NT2/D1 (cell line): ENCODE results near the gene SBF2.
"Not testable (repeated sequence)": the region's sequence is repeated elsewhere in the genome, so short reads cannot be mapped to it uniquely, and the experiment has no call there.

Experiments used
- DNase-seq: peaks from one replicate; pipeline ENCODE4 v3.0.0-alpha.2; 2011; ENCODE audit warnings: low read depth, low spot score
- H3K27me3 ChIP-seq: 2 replicates; pipeline ENCODE4 v1.6.0; 2011; ENCODE audit warnings: mild to moderate bottlenecking; ENCODE audit not compliant: insufficient read length, insufficient read depth
- H3K36me3 ChIP-seq: 2 replicates; pipeline ENCODE4 v1.6.1; 2011; ENCODE audit warnings: mild to moderate bottlenecking, low read length, mixed read lengths; ENCODE audit not compliant: insufficient read depth, insufficient read length
- H3K4me1 ChIP-seq: 2 replicates; pipeline ENCODE4 v1.5.1; 2011; ENCODE audit not compliant: insufficient read depth, insufficient read length
- H3K4me3 ChIP-seq: 2 replicates; pipeline ENCODE4 v1.5.1; 2011; ENCODE audit warnings: low read depth; ENCODE audit not compliant: insufficient read length
- H3K9ac ChIP-seq: 2 replicates; pipeline ENCODE4 v1.6.0; 2011; ENCODE audit warnings: low read depth; ENCODE audit not compliant: insufficient read length
- H3K9me3 ChIP-seq: 2 replicates; pipeline ENCODE4 v1.5.1; 2011; ENCODE audit warnings: mild to moderate bottlenecking, low read length; ENCODE audit not compliant: insufficient read depth
- SUZ12 ChIP-seq: IDR thresholded peaks from 2 replicates; pipeline ENCODE4 v1.6.1; 2011; ENCODE audit not compliant: insufficient read length, insufficient read depth; ENCODE audit errors: extremely low read depth
- YY1 ChIP-seq: IDR thresholded peaks from 2 replicates; pipeline ENCODE4 v1.6.1; 2011; ENCODE audit not compliant: insufficient read length, insufficient read depth
- ZNF274 ChIP-seq: IDR thresholded peaks from 2 replicates; pipeline ENCODE4 v1.6.1; 2011; ENCODE audit warnings: mild to moderate bottlenecking, low read depth, low read length

The SBF2 gene

DNA sequence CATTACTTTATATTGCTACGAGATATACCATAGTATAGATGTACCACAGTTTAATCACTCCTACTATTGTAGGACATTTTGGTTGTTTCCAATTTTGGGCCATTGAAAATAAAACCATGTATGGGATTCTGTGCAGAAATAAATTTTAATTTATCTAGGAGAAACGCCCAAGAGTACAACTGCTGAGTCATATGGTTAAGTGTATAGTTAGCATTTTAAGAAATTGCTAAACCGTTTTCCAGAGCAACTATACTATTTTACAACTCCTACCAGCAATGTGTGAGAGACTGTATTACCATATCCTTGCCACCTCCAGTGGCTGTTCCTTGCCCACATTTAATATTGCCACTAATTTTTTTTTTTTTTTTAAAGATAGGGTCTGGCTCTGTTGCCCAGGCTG lies 163.1 kb downstream of the SBF2 start:
- H3K27me3 ChIP-seq: no peaks in the 10 kb centered on the region

GRCh38 chr11:10129184-10129583 lies 164.8 kb downstream of the SBF2 start:
- not testable (repeated sequence) for H3K27me3 ChIP-seq, H3K4me3 ChIP-seq, H3K9ac ChIP-seq, DNase-seq, H3K36me3 ChIP-seq, H3K4me1 ChIP-seq, H3K9me3 ChIP-seq

More for the DNA sequence above, 163.1 kb downstream of the SBF2 start:
- Histone ChIP-seq H3K4me3 (no peak overlapping the region), H3K36me3 (no peaks in the 10 kb centered on the region), H3K9me3 (peaks cover 8% of the 10 kb centered on the region; the same call in 1 of the 2 replicates), H3K9ac (no peak overlapping the region), H3K4me1 (no peaks in the 10 kb centered on the region)
- no peak for TF ChIP-seq YY1
- TF ChIP-seq SUZ12: no peak
- TF ChIP-seq ZNF274: no peak
- DNase-seq: no peak

DNA sequence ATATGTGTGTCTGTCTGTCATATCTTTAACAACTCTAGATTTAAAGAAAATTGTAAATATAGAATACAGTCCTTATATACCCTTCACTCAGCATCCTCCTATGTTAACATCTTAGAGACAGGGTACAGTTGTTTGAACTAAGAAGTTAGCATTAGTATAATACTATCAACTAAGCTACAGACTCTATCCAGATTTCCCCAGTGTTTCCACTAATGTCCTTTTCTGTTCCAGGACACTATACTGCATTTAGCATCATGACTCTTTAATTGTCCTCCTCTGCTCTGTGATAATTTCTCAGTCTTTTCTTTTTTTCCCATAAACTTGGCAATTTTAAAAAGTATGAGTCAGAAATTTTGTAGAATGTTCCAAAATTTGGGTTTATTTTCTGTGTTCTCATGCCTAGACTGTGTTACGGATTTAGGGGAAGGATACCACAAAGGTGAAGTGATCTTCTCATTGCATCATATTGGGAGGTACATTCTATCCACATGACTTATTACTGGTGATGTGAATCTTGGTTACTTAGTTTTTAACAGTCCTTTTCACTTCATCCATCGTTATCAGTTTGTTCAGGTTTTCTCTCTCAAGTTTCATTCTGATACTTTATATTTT lies 168.4 kb downstream of the SBF2 start:
- no peaks in the 10 kb centered on the region for H3K36me3 ChIP-seq

DNA sequence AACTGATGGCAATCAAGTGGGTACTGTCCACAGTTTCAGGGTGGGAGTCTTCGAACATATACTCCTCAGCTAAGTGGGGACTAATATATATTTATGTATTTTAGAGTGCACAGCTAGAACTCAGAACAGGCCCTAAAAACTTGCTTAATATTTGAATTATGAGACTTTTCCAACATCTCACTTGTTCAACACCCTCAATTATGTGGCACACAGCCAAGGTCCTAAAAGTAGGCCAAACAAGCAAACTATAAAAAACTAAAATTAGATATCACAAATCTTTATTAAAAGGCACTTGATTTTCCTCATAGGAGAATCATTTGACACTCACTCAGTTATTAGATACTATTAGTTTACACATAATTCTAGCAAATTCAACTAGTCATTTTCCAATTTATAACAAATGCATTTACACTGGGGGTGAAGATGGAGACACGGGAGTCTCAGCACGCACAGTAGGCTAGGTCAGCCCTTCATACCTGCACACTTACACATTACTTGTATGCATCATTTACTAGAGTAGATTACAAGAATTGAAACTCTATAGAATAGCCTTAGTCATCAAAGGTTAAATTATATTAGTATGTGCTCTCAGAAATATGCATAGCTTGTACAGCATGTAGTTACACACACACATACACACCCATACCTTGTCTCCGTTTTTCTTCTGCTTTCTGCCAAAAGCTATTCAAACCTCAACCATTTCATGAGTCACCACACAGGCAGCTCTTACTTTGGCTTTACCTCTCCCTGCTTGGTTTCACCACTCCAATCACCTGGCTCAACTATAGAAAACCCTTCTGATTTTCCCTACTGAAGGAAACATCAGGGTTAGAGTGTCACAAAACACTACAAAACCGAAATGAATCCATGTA lies 171.5 kb downstream of the SBF2 start:
- H3K4me3 ChIP-seq: no peak overlapping the region
- no peaks in the 10 kb centered on the region for H3K9me3 ChIP-seq
- TF ChIP-seq SUZ12 (no peak), ZNF274 (no peak), YY1 (no peak)
- no peaks in the 10 kb centered on the region for H3K36me3 ChIP-seq
- DNase-seq: no peak
- no peak overlapping the region for H3K9ac ChIP-seq
- no peaks in the 10 kb centered on the region for H3K4me1 ChIP-seq
- H3K27me3 ChIP-seq: no peaks in the 10 kb centered on the region

More for the DNA sequence above, 168.4 kb downstream of the SBF2 start:
- Histone ChIP-seq H3K4me1 (no peaks in the 10 kb centered on the region), H3K9ac (no peak overlapping the region), H3K4me3 (no peak overlapping the region), H3K27me3 (no peaks in the 10 kb centered on the region), H3K9me3 (no peaks in the 10 kb centered on the region)
- no peak for TF ChIP-seq YY1
- no peak for TF ChIP-seq SUZ12
- no peak for TF ChIP-seq ZNF274
- DNase-seq: no peak

GRCh38 chr11:10118865-10119264 lies 175.2 kb downstream of the SBF2 start:
- H3K36me3 ChIP-seq: no peaks in the 10 kb centered on the region
- TF ChIP-seq YY1: no peak
- no peak for TF ChIP-seq ZNF274
- TF ChIP-seq SUZ12: no peak

GRCh38 chr11:10117709-10118351 lies 176.2 kb downstream of the SBF2 start:
- no peaks in the 10 kb centered on the region for H3K27me3 ChIP-seq
- TF ChIP-seq YY1: no peak
- no peak overlapping the region for H3K4me3 ChIP-seq
- no peak overlapping the region for H3K9ac ChIP-seq
- no peaks in the 10 kb centered on the region for H3K4me1 ChIP-seq
- no peaks in the 10 kb centered on the region for H3K36me3 ChIP-seq
- H3K9me3 ChIP-seq: no peaks in the 10 kb centered on the region
- no peak for DNase-seq

More at GRCh38 chr11:10118865-10119264, 175.2 kb downstream of the SBF2 start:
- Histone ChIP-seq H3K9ac (no peak overlapping the region), H3K4me3 (no peak overlapping the region), H3K4me1 (no peaks in the 10 kb centered on the region), H3K9me3 (no peaks in the 10 kb centered on the region), H3K27me3 (no peaks in the 10 kb centered on the region)
- no peak for DNase-seq

GRCh38 chr11:10116588-10116987 lies 177.4 kb downstream of the SBF2 start:
- Histone ChIP-seq H3K9ac (no peak overlapping the region), H3K4me3 (no peak overlapping the region), H3K4me1 (no peaks in the 10 kb centered on the region), H3K9me3 (no peaks in the 10 kb centered on the region), H3K36me3 (no peaks in the 10 kb centered on the region), H3K27me3 (no peaks in the 10 kb centered on the region)
- no peak for TF ChIP-seq ZNF274
- TF ChIP-seq YY1: no peak
- TF ChIP-seq SUZ12: no peak
- no peak for DNase-seq
